Activated naive CD4-positive, alpha-beta T cell treated with anti-CD3 and anti-CD28 coated beads, Interleukin-2, amount 50 U/mL, for 24 hours (primary cell): ENCODE data around the gene N4BP3.
"Not testable (repeated sequence)": the region's sequence is repeated elsewhere in the genome, so short reads cannot be mapped to it uniquely, and the experiment has no call there.

Experiments
- H3K27ac Mint-ChIP-seq: one replicate; pipeline ENCODE4 v1.8.0; 2021; ENCODE audit warnings: mild to moderate bottlenecking, mixed read lengths
- H3K27me3 Mint-ChIP-seq: one replicate; pipeline ENCODE4 v1.8.0; 2021; ENCODE audit warnings: mixed read lengths
- H3K36me3 Mint-ChIP-seq: one replicate; pipeline ENCODE4 v1.8.0; 2021; ENCODE audit warnings: mixed read lengths
- H3K4me1 Mint-ChIP-seq: one replicate; pipeline ENCODE4 v1.8.0; 2021; ENCODE audit warnings: mixed read lengths
- H3K4me3 Mint-ChIP-seq: one replicate; pipeline ENCODE4 v1.8.0; 2021; ENCODE audit warnings: mild to moderate bottlenecking, mixed read lengths
- H3K9me3 Mint-ChIP-seq: one replicate; pipeline ENCODE4 v1.8.0; 2021; ENCODE audit warnings: mixed read lengths

N4BP3 gene

DNA sequence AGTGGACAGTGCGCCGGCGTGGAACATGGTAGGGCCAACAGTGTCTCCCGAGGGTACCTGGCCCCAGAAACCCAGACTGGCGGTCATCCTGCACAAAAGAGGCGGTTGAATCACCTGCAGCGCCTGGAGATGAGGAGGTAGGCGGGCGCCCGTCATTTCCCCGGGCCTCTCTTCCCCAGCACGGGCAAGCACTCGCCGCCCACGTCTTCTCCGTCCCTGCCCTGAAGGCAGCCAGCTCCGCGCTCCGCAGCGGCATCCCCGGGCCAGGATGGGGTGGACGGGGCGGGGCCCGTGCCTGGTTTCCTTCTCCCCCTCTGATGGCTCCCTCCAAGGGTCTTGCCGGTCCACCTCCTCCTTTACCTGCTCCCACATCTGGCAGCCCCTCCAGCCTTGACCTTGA, 27.1 kb upstream of the N4BP3 start:
- no peak overlapping the region for H3K4me3 Mint-ChIP-seq

DNA sequence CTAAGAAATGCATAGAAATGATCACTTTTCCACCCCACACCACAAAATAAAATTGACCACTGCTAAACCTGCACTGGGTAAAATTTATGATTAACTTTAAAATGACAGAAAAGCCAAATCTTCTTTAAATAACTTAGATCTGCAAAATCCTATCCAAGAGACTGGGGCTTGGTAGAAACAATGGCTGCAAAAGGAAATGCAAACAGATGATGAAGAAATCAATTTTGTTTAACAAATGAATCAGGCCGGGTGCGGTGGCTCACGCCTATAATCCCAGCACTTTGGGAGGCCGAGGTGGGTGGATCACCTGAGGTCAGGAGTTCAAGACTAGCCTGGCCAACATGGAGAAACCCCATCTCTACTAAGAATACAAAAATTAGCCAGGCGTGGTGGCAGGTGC, 26.1 kb upstream of the N4BP3 start:
- not testable (repeated sequence) for H3K4me1 Mint-ChIP-seq, H3K4me3 Mint-ChIP-seq, H3K9me3 Mint-ChIP-seq, H3K36me3 Mint-ChIP-seq, H3K27me3 Mint-ChIP-seq
- peak overlapping the region; percentile 23 for H3K27ac Mint-ChIP-seq

More for the DNA sequence above, 27.1 kb upstream of the N4BP3 start:
- Mint-ChIP-seq H3K27me3 (peaks cover 5% of the 10 kb centered on the region), H3K27ac (no peak overlapping the region), H3K9me3 (no peaks in the 10 kb centered on the region), H3K36me3 (no peaks in the 10 kb centered on the region), H3K4me1 (no peaks in the 10 kb centered on the region)

DNA sequence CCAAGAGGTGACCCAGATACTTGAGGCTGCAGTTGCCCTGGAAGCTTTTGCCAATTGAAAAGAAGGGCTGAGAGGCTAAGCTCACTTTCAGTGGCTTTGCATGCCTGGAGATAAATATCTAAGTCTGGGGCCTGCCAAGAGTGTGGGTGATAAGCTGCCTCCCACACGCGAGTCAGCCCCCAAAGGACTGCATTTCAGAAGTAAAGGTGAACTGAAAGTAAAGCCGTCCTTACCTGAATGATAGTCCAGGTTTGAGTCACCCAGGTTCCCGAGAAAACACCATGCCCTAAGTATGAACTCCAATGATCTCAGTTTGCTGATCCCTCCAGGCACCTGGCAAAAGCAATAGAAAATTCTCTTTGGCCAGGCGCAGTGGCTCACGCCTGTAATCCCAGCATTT, 22.5 kb upstream of the N4BP3 start:
- no peaks in the 10 kb centered on the region for H3K36me3 Mint-ChIP-seq
- peaks cover 2% of the 10 kb centered on the region for H3K27me3 Mint-ChIP-seq
- H3K4me1 Mint-ChIP-seq = peaks cover 24% of the 10 kb centered on the region
- no peak overlapping the region for H3K27ac Mint-ChIP-seq
- no peak overlapping the region for H3K4me3 Mint-ChIP-seq
- H3K9me3 Mint-ChIP-seq = no peaks in the 10 kb centered on the region

DNA sequence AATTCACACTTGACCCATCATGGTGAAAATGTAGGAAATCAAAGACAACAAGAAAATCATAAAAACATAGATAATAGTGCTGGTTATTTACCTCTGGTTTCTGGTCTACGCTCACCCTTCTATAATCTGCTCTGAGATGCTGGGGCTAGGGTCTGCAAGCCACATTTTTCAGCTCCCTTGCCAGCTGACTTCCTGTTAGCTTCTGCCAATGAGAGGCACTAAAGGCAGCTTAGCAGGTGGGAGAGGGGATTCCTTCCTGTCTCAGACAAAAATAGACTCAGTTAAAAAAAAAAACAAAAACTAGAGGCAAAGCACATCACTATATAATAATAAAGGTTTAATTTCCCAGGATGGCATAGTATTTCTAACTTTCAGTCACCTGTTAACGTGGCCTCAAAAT, 20.2 kb upstream of the N4BP3 start:
- Mint-ChIP-seq H3K9me3 (no peaks in the 10 kb centered on the region), H3K4me1 (peaks cover 30% of the 10 kb centered on the region), H3K4me3 (no peak overlapping the region), H3K27me3 (no peaks in the 10 kb centered on the region), H3K36me3 (no peaks in the 10 kb centered on the region), H3K27ac (no peak overlapping the region)

DNA sequence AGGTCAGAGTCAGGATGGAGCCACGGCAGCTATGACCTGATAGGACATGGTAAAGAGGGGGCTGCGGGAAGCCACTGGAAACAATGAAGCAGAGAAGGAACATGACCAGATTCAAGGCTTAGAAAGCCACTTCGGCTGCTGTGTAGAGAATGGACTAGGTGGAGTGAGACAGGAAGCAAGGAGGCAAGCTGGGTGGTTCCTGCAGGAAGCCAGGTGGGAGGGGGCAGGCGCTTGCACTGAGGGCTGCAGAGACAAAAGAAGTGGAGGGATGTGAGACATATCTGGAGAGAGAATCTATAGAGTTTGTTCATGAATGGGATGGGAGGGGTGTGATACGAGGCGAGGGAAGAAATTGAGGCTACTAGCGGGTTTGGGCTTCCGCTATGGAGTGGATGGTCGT, 19.0 kb upstream of the N4BP3 start:
- peak overlapping the region; percentile 3 for H3K27ac Mint-ChIP-seq

DNA sequence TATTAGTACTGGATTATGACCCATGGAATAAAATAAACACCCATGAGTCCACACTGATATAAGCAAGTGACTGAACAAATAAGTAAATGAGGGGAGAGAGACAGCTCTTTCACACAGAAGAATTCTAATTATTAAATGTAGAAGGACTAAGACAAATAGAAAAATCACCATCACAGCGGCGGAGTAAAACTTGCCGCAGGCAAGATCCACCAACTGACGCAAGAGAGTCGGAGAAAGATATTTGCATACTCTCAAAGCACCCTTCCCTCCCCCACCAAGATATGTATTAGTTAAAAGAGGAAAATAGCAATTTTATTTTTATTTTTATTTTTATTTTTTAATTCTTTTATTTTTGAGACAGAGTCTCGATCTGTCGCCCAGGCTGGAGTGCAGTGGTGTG, 14.6 kb upstream of the N4BP3 start:
- Mint-ChIP-seq H3K27me3 (no peaks in the 10 kb centered on the region), H3K9me3 (no peaks in the 10 kb centered on the region), H3K27ac (peak overlapping the region; percentile 12), H3K36me3 (no peaks in the 10 kb centered on the region), H3K4me3 (no peak overlapping the region), H3K4me1 (peaks cover 19% of the 10 kb centered on the region)

More for the DNA sequence above, 19.0 kb upstream of the N4BP3 start:
- H3K27me3 Mint-ChIP-seq = no peaks in the 10 kb centered on the region
- H3K9me3 Mint-ChIP-seq = no peaks in the 10 kb centered on the region
- no peaks in the 10 kb centered on the region for H3K36me3 Mint-ChIP-seq
- peak overlapping the region; percentile 42 for H3K4me3 Mint-ChIP-seq
- H3K4me1 Mint-ChIP-seq = peaks cover 30% of the 10 kb centered on the region

DNA sequence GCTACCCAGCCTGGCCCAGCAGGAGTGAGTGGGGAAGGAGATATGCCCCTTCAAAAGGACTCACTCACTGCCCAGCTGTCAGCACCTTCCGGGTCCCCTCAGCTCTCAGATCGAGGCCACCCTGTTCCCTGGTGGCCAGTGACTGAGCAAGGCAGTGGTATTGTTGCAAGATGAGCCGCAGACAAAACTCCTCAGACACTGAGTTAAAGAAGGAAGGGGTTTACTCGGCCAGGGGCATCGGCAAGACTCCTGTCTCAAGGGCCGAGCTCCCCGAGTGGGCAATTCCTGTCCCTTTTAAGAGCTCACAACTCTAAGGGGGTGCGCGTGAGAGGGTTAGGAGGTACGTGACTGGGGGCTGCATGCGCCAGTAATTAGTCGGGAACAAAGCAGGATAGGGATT, 9.7 kb upstream of the N4BP3 start:
- Mint-ChIP-seq H3K4me1 (peaks cover 13% of the 10 kb centered on the region), H3K27ac (no peak overlapping the region), H3K9me3 (no peaks in the 10 kb centered on the region), H3K36me3 (no peaks in the 10 kb centered on the region), H3K4me3 (no peak overlapping the region), H3K27me3 (no peaks in the 10 kb centered on the region)

DNA sequence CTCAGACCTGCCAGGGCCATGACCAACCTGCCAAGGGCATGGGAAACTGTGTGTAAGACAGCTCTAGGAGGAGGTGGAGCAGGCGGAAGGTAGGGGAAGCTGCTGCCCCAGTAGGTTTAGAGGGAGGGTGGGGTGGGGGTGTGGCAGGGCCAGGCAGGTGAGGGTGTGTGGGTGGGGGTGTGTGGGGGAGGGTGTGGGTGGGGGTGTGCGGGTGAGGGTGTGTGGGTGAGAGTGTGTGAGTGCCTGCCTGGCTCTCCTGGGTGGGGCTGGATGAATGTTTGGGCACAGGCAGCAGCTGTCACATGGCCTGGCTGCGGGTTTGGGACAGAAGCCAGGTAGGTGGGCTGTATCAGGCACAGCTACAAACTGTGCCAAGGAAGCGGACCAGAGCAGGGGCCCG, 8.8 kb upstream of the N4BP3 start:
- Mint-ChIP-seq H3K27me3 (no peaks in the 10 kb centered on the region), H3K9me3 (no peaks in the 10 kb centered on the region), H3K4me1 (peaks cover 13% of the 10 kb centered on the region), H3K27ac (no peak overlapping the region), H3K4me3 (no peak overlapping the region), H3K36me3 (no peaks in the 10 kb centered on the region)

DNA sequence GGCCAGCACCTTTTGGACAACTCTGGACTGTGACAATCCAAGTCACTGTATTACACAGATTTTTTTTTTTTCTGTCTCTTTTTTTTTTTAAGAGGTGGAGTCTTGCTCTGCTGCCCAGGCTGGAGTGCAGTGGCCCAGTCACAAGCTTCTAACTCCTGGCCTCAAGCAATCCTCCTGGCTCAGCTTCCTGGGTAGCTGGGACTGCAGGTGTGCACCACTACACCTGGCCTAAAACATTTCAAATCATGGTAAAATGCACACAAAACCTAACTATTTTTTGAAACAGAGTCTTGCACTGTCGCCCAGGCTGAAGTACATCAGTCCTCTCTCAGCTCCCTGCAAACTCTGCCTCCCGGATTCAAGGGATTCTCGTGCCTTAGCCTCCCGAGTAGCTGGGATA, 7.2 kb upstream of the N4BP3 start:
- Mint-ChIP-seq H3K9me3 (no peaks in the 10 kb centered on the region), H3K27ac (no peak overlapping the region), H3K36me3 (no peaks in the 10 kb centered on the region), H3K4me3 (no peak overlapping the region), H3K27me3 (no peaks in the 10 kb centered on the region), H3K4me1 (peaks cover 13% of the 10 kb centered on the region)

DNA sequence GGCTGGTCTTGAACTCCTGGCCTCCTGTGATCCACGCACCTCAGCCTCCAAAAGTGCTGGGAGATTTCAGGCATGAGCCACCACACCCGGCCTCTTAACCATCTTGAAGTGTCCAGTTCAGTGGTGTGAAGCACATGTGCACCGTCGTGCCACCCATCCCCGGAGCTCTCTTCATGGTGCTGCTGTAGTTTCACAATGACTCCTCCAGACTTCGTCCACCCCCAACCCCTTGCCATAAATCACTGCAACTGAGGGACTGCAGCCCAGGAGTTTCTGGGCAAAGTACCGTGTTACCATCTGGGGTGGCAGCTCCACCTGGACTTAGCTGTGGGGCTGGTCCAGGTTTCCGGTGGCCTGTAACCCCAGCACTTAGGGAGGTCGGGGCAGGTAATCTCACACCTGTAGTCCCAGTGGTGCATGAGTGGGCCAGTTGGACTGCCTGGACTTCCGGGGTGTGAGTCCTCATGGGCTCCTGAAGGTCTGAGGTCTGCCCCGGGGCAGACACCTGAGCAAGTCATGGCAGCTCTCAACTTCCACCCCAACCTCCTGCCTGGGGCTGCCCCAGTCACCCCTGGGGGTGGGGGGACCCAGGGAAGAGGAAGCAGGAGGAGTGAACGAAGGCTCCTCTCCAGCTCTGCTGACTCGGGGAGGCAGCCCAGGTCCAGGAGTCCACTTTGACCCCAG, 6.6 kb upstream of the N4BP3 start:
- Mint-ChIP-seq H3K4me1 (peaks cover 13% of the 10 kb centered on the region), H3K36me3 (no peaks in the 10 kb centered on the region), H3K27ac (no peak overlapping the region), H3K4me3 (no peak overlapping the region), H3K9me3 (no peaks in the 10 kb centered on the region), H3K27me3 (no peaks in the 10 kb centered on the region)

DNA sequence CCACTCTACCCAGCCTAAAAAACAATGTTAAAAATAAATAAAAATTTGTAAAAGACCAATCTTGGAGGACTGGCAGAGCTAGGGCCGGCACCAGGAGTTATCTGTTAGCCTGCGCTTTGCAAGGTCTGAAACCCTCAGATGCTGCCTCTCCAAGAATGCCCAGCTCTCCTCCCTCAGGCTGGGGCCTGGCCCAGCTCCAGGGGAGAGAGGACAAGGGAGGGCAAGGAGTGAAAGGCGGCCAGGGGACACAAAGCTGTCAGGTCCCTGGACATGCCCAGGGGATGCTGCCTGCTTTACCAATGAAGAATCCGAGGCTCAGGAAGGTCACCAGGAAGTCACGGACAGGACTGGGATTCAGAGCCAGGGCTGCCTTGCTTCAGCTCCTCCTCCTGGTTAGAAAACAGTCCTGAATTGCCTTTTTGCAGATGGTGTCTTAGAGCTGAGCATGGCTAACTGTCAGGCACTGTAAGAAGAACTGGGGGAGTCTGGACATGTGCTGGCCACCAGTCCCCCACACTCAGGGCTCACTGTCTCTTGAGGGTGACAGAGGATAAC, 5.5 kb upstream of the N4BP3 start:
- Mint-ChIP-seq H3K27me3 (no peaks in the 10 kb centered on the region), H3K36me3 (no peaks in the 10 kb centered on the region), H3K9me3 (no peaks in the 10 kb centered on the region), H3K4me1 (peaks cover 17% of the 10 kb centered on the region), H3K4me3 (no peak overlapping the region), H3K27ac (no peak overlapping the region)

DNA sequence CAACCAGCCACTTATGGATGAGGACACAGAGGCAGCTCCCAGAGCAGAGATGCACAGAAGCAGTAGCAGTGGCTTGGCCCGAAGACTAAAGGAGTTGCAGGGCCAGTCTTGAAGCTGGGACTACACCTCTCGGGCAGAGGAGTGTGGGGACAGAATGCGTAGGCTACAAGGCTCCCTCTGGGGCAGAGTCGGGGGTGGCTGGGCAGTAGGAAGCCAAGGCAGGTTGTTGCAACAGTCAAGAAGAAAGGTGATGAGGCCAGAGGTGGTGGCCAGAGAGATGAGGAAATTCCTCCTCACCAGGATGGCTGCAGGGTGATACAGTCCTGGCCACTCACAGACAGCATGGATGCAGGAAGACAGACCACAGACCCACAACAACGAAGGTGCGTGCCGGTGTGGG, 4.9 kb upstream of the N4BP3 start:
- Mint-ChIP-seq H3K4me3 (no peak overlapping the region), H3K9me3 (no peaks in the 10 kb centered on the region), H3K4me1 (peaks cover 20% of the 10 kb centered on the region), H3K27ac (no peak overlapping the region), H3K36me3 (no peaks in the 10 kb centered on the region), H3K27me3 (no peaks in the 10 kb centered on the region)

DNA sequence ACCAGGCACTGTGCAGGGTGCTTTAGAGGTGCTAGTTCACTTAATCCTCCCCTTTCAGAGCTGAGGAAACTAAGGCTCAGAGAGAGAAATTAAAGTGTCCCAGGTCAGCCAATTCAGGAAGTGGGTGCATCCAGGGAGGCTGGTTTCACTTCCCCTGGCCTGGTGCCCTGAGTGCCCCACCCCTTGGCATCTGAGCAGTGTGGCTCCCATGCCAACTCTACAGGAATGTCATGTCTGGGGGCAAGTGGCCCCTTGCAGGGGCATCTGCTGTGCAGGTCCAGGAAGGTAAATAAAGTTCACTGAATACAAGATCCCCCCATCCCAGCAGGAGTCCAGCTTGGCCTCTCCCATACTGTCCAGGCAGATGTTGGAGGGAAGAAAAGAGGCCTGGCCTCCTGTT, 4.4 kb upstream of the N4BP3 start:
- peaks cover 16% of the 10 kb centered on the region for H3K4me1 Mint-ChIP-seq
- H3K9me3 Mint-ChIP-seq = no peaks in the 10 kb centered on the region
- H3K4me3 Mint-ChIP-seq = no peak overlapping the region
- H3K27me3 Mint-ChIP-seq = no peaks in the 10 kb centered on the region
- H3K36me3 Mint-ChIP-seq = no peaks in the 10 kb centered on the region
- no peak overlapping the region for H3K27ac Mint-ChIP-seq

DNA sequence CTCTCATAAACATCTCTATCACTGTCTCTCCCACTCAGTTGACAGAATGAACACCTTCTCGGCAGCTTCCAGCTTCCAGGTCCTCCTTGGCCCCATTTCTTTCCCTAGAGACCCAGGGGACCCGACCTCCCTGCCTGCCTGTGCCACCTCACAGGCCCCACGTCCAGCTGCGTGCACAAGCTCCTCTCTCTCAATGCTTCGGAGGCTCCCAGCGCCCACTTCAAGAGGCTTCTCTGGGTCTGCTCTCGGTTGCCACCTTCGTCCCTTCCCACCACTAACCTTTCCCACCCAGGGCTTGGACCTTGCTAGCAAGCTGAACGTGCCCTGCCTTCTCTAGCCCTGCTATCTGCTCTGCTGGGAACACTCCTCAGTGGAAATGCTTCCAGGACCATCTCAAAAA, 2.8 kb upstream of the N4BP3 start:
- H3K27ac Mint-ChIP-seq = no peak overlapping the region
- H3K4me3 Mint-ChIP-seq = no peak overlapping the region
- peaks cover 19% of the 10 kb centered on the region for H3K4me1 Mint-ChIP-seq
- no peaks in the 10 kb centered on the region for H3K27me3 Mint-ChIP-seq
- H3K36me3 Mint-ChIP-seq = no peaks in the 10 kb centered on the region
- H3K9me3 Mint-ChIP-seq = no peaks in the 10 kb centered on the region

DNA sequence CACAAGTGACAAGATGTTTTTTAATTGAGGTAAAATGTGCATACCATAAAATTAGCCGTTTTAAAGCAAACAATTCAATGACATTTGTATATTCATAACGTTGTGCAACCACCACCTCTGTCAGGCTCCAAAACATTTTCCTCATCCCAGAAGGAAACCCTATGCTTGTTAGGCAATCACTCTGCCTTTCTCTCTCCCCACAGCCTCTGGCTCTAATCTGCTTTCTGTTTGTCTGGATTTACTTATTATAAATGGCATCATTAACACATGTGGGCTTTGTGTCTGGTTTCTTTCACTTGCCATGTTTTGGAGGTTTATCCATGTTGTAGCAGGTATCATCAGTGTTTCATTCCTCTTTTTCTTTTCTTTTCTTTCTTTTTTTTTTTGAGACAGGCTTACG, 1.4 kb upstream of the N4BP3 start:
- H3K9me3 Mint-ChIP-seq = no peaks in the 10 kb centered on the region
- no peaks in the 10 kb centered on the region for H3K27me3 Mint-ChIP-seq
- no peak overlapping the region for H3K27ac Mint-ChIP-seq
- H3K36me3 Mint-ChIP-seq = no peaks in the 10 kb centered on the region
- H3K4me1 Mint-ChIP-seq = peaks cover 31% of the 10 kb centered on the region
- H3K4me3 Mint-ChIP-seq = no peak overlapping the region

DNA sequence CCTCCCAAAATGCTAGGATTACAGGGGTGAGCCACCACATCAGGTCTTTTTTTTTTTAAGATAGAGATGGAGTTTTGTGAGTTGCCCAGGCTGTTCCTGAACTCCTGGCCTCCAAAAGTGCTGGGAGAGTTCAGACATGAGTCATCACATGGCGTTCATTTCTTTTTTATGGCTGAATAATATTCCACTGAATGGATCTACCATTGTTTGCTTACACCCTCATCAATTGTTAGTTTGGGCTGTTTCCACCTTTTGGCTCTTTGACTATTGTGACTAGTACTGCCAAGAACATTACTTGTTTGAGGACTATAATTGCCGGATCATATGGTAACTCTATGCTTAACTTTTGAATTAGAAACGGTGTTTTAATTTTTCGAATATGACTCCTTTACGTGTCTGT, 787 bp upstream of the N4BP3 start:
- Mint-ChIP-seq H3K4me3 (peak overlapping the region; percentile 92), H3K4me1 (peaks cover 34% of the 10 kb centered on the region), H3K27me3 (no peaks in the 10 kb centered on the region), H3K9me3 (no peaks in the 10 kb centered on the region), H3K27ac (peak overlapping the region; percentile 95), H3K36me3 (no peaks in the 10 kb centered on the region)

DNA sequence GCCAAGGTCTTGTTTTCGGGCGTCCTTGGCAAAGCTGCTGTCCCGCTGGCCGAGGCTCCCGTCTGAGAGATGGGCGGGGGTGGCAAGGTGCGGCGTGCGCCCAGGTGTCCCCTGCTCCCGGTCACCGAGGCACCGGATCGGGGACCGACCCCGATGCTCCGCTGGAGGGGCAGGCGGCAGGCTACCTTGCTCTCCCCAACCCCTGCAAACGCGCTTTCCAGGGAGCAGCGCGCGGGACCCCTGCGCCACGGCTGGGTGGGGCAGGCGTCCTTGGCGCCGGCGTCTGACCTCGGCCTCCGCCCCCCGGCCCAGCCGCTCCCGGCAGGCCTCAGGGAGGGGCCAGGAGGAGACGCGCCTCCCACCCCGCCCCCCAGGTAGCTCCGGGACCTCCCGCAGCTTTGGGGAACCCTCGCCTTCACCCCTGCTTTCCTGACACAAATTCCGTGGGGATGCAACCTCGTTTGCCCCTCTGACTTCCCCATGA, 551 bp downstream of the N4BP3 start:
- H3K27ac Mint-ChIP-seq = no peak overlapping the region

More for the DNA sequence above, 551 bp downstream of the N4BP3 start:
- Mint-ChIP-seq H3K4me3 (peak overlapping the region; percentile 90), H3K4me1 (peaks cover 34% of the 10 kb centered on the region), H3K36me3 (no peaks in the 10 kb centered on the region), H3K27me3 (no peaks in the 10 kb centered on the region), H3K9me3 (no peaks in the 10 kb centered on the region)
